Neuronal stem cell (in vitro differentiated cells): ENCODE measurements around the gene CCDC187.

Source experiments
- DNase-seq: peaks from one replicate; pipeline ENCODE4 v3.0.0-alpha.2; 2013; ENCODE audit warnings: low spot score
- H2AFZ ChIP-seq: one replicate; pipeline ENCODE4 v1.6.1; 2013; ENCODE audit warnings: mild to moderate bottlenecking, low read length, inconsistent platforms
- H2AK5ac ChIP-seq: 2 replicates; pipeline ENCODE4 v1.6.1; 2013; ENCODE audit warnings: low read depth, mild to moderate bottlenecking, inconsistent platforms, low read length, moderate library complexity, mixed read lengths
- H2BK120ac ChIP-seq: 2 replicates; pipeline ENCODE4 v1.6.1; 2013; ENCODE audit warnings: low read depth, mild to moderate bottlenecking, inconsistent platforms, low read length, moderate library complexity, mixed read lengths
- H2BK12ac ChIP-seq: one replicate; pipeline ENCODE4 v1.6.1; 2013; ENCODE audit warnings: low read length, inconsistent platforms
- H2BK15ac ChIP-seq: 2 replicates; pipeline ENCODE4 v1.6.1; 2013; ENCODE audit warnings: mild to moderate bottlenecking, low read length, inconsistent platforms, mixed read lengths
- H2BK5ac ChIP-seq: one replicate; pipeline ENCODE4 v1.6.1; 2013; ENCODE audit warnings: inconsistent platforms, mild to moderate bottlenecking, low read length, moderate library complexity
- H3K14ac ChIP-seq: one replicate; pipeline ENCODE4 v1.6.1; 2013; ENCODE audit warnings: low read length, inconsistent platforms
- H3K18ac ChIP-seq: 2 replicates; pipeline ENCODE4 v1.6.1; 2013; ENCODE audit warnings: low read length, inconsistent platforms
- H3K23ac ChIP-seq: 2 replicates; pipeline ENCODE4 v1.6.1; 2013; ENCODE audit warnings: low read depth, mild to moderate bottlenecking, mixed read lengths, low read length, inconsistent platforms; ENCODE audit not compliant: poor library complexity
- H3K27ac ChIP-seq: replicated peaks from 3 replicates; pipeline ENCODE4 v1.5.1; 2013; ENCODE audit warnings: low read length, inconsistent platforms
- H3K27me3 ChIP-seq, 3 experiments: 2 replicates each; pipeline ENCODE4 v1.6.1; 2013; ENCODE audit warnings: low read length in 3 of 3, mild to moderate bottlenecking in 2 of 3, inconsistent platforms in 1 of 3, low read depth in 1 of 3, mixed read lengths in 1 of 3, moderate library complexity in 1 of 3; ENCODE audit not compliant: control insufficient read depth in 3 of 3, insufficient read depth in 3 of 3
- H3K36me3 ChIP-seq, 2 donors: replicated peaks in 1 of 2; 2 replicates each; pipeline ENCODE4 v1.6.1; 2013; ENCODE audit warnings: low read length in 2 of 2; ENCODE audit not compliant: control insufficient read depth in 2 of 2, insufficient read depth in 2 of 2
- H3K4ac ChIP-seq: 2 replicates; pipeline ENCODE4 v1.6.1; 2013; ENCODE audit warnings: inconsistent platforms, mild to moderate bottlenecking, low read length, moderate library complexity
- H3K4me1 ChIP-seq, 2 donors: 1 replicate in 1 of 2; 2 replicates in 1 of 2; pipeline ENCODE4 v1.6.1; 2013; ENCODE audit warnings: low read length in 2 of 2, low read depth in 1 of 2; ENCODE audit not compliant: control insufficient read depth in 2 of 2, insufficient read depth in 1 of 2
- H3K4me2 ChIP-seq: one replicate; pipeline ENCODE4 v1.6.1; 2013; ENCODE audit warnings: mild to moderate bottlenecking, low read length, inconsistent platforms; ENCODE audit not compliant: insufficient read depth, poor library complexity, severe bottlenecking
- H3K4me3 ChIP-seq, 2 donors: 2 replicates each; pipeline ENCODE4 v1.5.1; 2013; ENCODE audit warnings: low read length in 2 of 2, mild to moderate bottlenecking in 2 of 2, inconsistent platforms in 1 of 2, moderate library complexity in 1 of 2
- H3K79me1 ChIP-seq: one replicate; pipeline ENCODE4 v1.6.1; 2013; ENCODE audit warnings: low read depth, mild to moderate bottlenecking, inconsistent platforms, low read length, moderate library complexity
- H3K9ac ChIP-seq: one replicate; pipeline ENCODE4 v1.6.1; 2013; ENCODE audit warnings: mild to moderate bottlenecking, low read depth, low read length, inconsistent platforms; ENCODE audit not compliant: poor library complexity
- H3K9me3 ChIP-seq, 2 donors: replicated peaks in 1 of 2; 2 replicates each; pipeline versions ENCODE3 to v1.6.1; 2013; ENCODE audit warnings: low read length in 2 of 2, mild to moderate bottlenecking in 2 of 2, inconsistent platforms in 1 of 2, low read depth in 1 of 2, mixed read lengths in 1 of 2, moderate library complexity in 1 of 2; ENCODE audit not compliant: control insufficient read depth in 2 of 2, insufficient read depth in 1 of 2
- H4K8ac ChIP-seq: one replicate; pipeline ENCODE4 v1.6.1; 2013; ENCODE audit warnings: low read depth, mild to moderate bottlenecking, inconsistent platforms, low read length, moderate library complexity
- H4K91ac ChIP-seq: one replicate; pipeline ENCODE4 v1.6.1; 2013; ENCODE audit warnings: low read length, low read depth, mild to moderate bottlenecking, inconsistent platforms; ENCODE audit not compliant: poor library complexity
- WGBS, 2 donors: extraction: QIAGEN DNeasy Blood & Tissue Kit; methylation state at CpG; one replicate each; pipeline ENCODE4 v1.1.7; 2013; ENCODE audit warnings: missing lambda C conversion rate in 2 of 2, mixed read lengths in 1 of 2; ENCODE audit not compliant: insufficient read length in 2 of 2, insufficient replicate concordance in 1 of 2; ENCODE audit errors: extremely low coverage in 2 of 2; 5-methylcytosine and 5-hydroxymethylcytosine counted together

CCDC187 gene

GRCh38 chr9:136264031-136264430 is 39.9 kb downstream of the CCDC187 start:
- H2BK15ac ChIP-seq, result peak overlapping the region; percentile 77
- peak overlapping the region; percentile 85 for H3K23ac ChIP-seq
- H3K4me1 ChIP-seq, result peaks cover 20% of the 10 kb centered on the region in 2 donors
- DNase-seq, result no peak
- no peaks in the 10 kb centered on the region for H3K36me3 ChIP-seq
- no peak overlapping the region for H4K8ac ChIP-seq
- peak overlapping the region; percentile 47 for H3K14ac ChIP-seq
- no peak overlapping the region for H3K4me3 ChIP-seq
- peak overlapping the region; percentile 93 for H3K18ac ChIP-seq
- no peak overlapping the region for H3K27ac ChIP-seq
- H2BK120ac ChIP-seq, result peak overlapping the region; percentile 82
- peaks cover 4% of the 10 kb centered on the region for H3K79me1 ChIP-seq
- peak overlapping the region; percentile 64 for H2AK5ac ChIP-seq
- H2BK5ac ChIP-seq, result peak overlapping the region; percentile 60
- peak overlapping the region; percentile 66 for H3K9ac ChIP-seq
- no peak overlapping the region for H3K4me2 ChIP-seq
- no peaks in the 10 kb centered on the region for H3K9me3 ChIP-seq
- peak overlapping the region; percentile 65 for H2BK12ac ChIP-seq
- peak overlapping the region; percentile 85 for H3K4ac ChIP-seq
- H3K27me3 ChIP-seq, result peaks cover 0 to 82% (median 0%) of the 10 kb centered on the region in 3 experiments
- peak overlapping the region; percentile 76 for H2AFZ ChIP-seq
- no CpG with 5 or more reads among the region's 19 CpGs for WGBS, 2 donors
- H4K91ac ChIP-seq, result peak overlapping the region; percentile 56

- no peaks in the 10 kb centered on the region for H3K9me3 ChIP-seq
- no peak overlapping the region for H3K14ac ChIP-seq
- H2AFZ ChIP-seq, result no peak overlapping the region
- peaks cover 4% of the 10 kb centered on the region for H3K79me1 ChIP-seq
- DNase-seq, result no peak
- no CpG with 5 or more reads among the region's 6 CpGs for WGBS, 2 donors
- peak overlapping the region; percentile 44 for H3K18ac ChIP-seq
- peak overlapping the region; percentile 84 for H2AK5ac ChIP-seq
- peak overlapping the region; percentile 84 for H2BK5ac ChIP-seq
- H3K27ac ChIP-seq, result no peak overlapping the region
- no peaks in the 10 kb centered on the region for H3K36me3 ChIP-seq
- H3K4me2 ChIP-seq, result no peak overlapping the region
- peak overlapping the region; percentile 38 for H2BK15ac ChIP-seq
- H3K4me1 ChIP-seq, result peaks cover 11 to 16% of the 10 kb centered on the region in 2 donors
- H3K27me3 ChIP-seq, result peaks cover 0 to 86% (median 0%) of the 10 kb centered on the region in 3 experiments
- peak overlapping the region; percentile 72 for H2BK120ac ChIP-seq
- peak overlapping the region; percentile 73 for H3K23ac ChIP-seq
- H2BK12ac ChIP-seq, result no peak overlapping the region
- H4K8ac ChIP-seq, result peak overlapping the region; percentile 43
- no peak overlapping the region for H3K4me3 ChIP-seq
- no peak overlapping the region for H3K4ac ChIP-seq
- H4K91ac ChIP-seq, result peak overlapping the region; percentile 72
- H3K9ac ChIP-seq, result no peak overlapping the region
Measured at GRCh38 chr9:136262671-136263178, 41.2 kb downstream of the CCDC187 start.

- Histone ChIP-seq H3K9ac (peak overlapping the region; percentile 70), H3K23ac (peak overlapping the region; percentile 31), H2AK5ac (peak overlapping the region; percentile 84), H3K79me1 (peaks cover 4% of the 10 kb centered on the region), H3K27ac (no peak overlapping the region), H3K4me1 (peaks cover 8 to 18% of the 10 kb centered on the region in 2 donors), H2AFZ (no peak overlapping the region), H3K14ac (no peak overlapping the region), H2BK15ac (peak overlapping the region; percentile 92), H4K8ac (peak overlapping the region; percentile 43), H3K27me3 (peaks cover 0 to 88% (median 0%) of the 10 kb centered on the region in 3 experiments), H4K91ac (peak overlapping the region; percentile 72), H3K9me3 (no peaks in the 10 kb centered on the region), H3K4ac (no peak overlapping the region), H2BK5ac (no peak overlapping the region), H3K4me2 (no peak overlapping the region), H3K36me3 (no peaks in the 10 kb centered on the region), H2BK120ac (peak overlapping the region; percentile 72), H3K18ac (peak overlapping the region; percentile 76), H2BK12ac (peak overlapping the region; percentile 41), H3K4me3 (no peak overlapping the region)
- no CpG with 5 or more reads among the region's 28 CpGs for WGBS, 2 donors
- no peak for DNase-seq
Measured at GRCh38 chr9:136261686-136262430, 42.0 kb downstream of the CCDC187 start.

- Histone ChIP-seq H3K9ac (no peak overlapping the region), H3K23ac (peak overlapping the region; percentile 85), H3K27me3 (peaks cover 0 to 89% (median 0%) of the 10 kb centered on the region in 3 experiments), H3K9me3 (no peaks in the 10 kb centered on the region), H2BK120ac (peak overlapping the region; percentile 54), H2BK12ac (no peak overlapping the region), H4K8ac (no peak overlapping the region), H4K91ac (no peak overlapping the region), H3K4me3 (no peak overlapping the region), H2AK5ac (peak overlapping the region; percentile 94), H2BK15ac (peak overlapping the region; percentile 92), H3K4me2 (no peak overlapping the region), H2AFZ (no peak overlapping the region), H3K27ac (no peak overlapping the region), H3K36me3 (no peaks in the 10 kb centered on the region), H3K79me1 (peaks cover 4% of the 10 kb centered on the region), H3K4me1 (peaks cover 8 to 18% of the 10 kb centered on the region in 2 donors), H3K14ac (peak overlapping the region; percentile 31), H3K4ac (no peak overlapping the region), H3K18ac (no peak overlapping the region), H2BK5ac (no peak overlapping the region)
- no peak for DNase-seq
- WGBS, 2 donors, result no CpG with 5 or more reads among the region's 20 CpGs
Measured at GRCh38 chr9:136260936-136261472, 42.9 kb downstream of the CCDC187 start.
